ENCODE measurements around the gene CCDC107. TPM values are rescaled to one million over a fixed set of nuclear protein-coding genes. Genes with fewer than 3 reads are reported as not detected.

CCDC107 gene
- total RNA-seq, 3 donors from 2014 or later (not counting 1 experiment from before 2014, with no cell fraction given), result 30.9 to 37.9 (median 36.8) TPM

DNA sequence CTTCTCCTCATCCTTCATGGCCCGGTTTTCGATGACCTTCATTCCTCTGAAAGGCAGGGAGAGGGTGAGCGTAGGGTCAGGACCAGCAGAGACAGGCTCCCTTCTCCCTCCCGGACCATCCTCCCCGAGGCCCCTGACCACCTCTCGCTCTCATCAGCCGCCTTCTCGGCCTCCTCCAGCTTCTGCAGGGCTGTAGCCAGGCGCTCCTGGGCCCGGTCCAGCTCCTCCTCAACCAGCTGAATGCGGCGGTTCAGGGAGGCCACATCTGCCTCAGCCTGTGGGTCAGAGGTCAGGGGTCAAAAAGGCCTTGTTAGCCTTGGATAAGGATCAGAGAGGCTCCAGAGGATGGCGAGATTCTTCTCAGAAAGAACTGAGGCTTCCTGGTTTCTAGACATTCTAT lies 27.4 kb downstream of the CCDC107 start:
- WGBS (ENCODE audit: insufficient coverage), result 94% methylated on average over 13 of the region's 13 CpGs
- H3K9me3 ChIP-seq (ENCODE audit: control insufficient read depth, insufficient read depth, low read length), result no peaks in the 10 kb centered on the region
- DNase-seq (no peak), ATAC-seq (no peak)
- H3K4me1 ChIP-seq (ENCODE audit: control insufficient read depth, insufficient read depth, low read length), result peaks cover 9% of the 10 kb centered on the region
- H3K27ac ChIP-seq (ENCODE audit: low read length), result no peak overlapping the region
- H3K36me3 ChIP-seq (ENCODE audit: control insufficient read depth, insufficient read depth, low read length), result peaks cover 4% of the 10 kb centered on the region
- H3K27me3 ChIP-seq (ENCODE audit: control insufficient read depth, insufficient read depth, low read length), result no peaks in the 10 kb centered on the region
- no peaks in the 10 kb centered on the region for H3K27me3 Mint-ChIP-seq (ENCODE audit: low read depth in 2 of 2)
- H3K36me3 Mint-ChIP-seq, result no peaks in the 10 kb centered on the region
- TF ChIP-seq, protein P1, sequence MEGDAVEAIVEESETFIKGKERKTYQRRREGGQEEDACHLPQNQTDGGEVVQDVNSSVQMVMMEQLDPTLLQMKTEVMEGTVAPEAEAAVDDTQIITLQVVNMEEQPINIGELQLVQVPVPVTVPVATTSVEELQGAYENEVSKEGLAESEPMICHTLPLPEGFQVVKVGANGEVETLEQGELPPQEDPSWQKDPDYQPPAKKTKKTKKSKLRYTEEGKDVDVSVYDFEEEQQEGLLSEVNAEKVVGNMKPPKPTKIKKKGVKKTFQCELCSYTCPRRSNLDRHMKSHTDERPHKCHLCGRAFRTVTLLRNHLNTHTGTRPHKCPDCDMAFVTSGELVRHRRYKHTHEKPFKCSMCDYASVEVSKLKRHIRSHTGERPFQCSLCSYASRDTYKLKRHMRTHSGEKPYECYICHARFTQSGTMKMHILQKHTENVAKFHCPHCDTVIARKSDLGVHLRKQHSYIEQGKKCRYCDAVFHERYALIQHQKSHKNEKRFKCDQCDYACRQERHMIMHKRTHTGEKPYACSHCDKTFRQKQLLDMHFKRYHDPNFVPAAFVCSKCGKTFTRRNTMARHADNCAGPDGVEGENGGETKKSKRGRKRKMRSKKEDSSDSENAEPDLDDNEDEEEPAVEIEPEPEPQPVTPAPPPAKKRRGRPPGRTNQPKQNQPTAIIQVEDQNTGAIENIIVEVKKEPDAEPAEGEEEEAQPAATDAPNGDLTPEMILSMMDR (IDR thresholded peaks at IDR 0.05), result no peak
- no peak overlapping the region for H3K4me3 Mint-ChIP-seq
- H3K27ac Mint-ChIP-seq, result no peak overlapping the region
- H3K9me3 Mint-ChIP-seq, result no peaks in the 10 kb centered on the region
- intact Hi-C loops (cut with micrococcal nuclease), result no loop called here
- H3K4me3 ChIP-seq (ENCODE audit: low read length), result no peak overlapping the region
- peaks cover 0 to 10% of the 10 kb centered on the region in 2 donors for H3K4me1 Mint-ChIP-seq

- Mint-ChIP-seq H3K9me3 (no peaks in the 10 kb centered on the region), H3K4me3 (peak overlapping the region; percentile 31), H3K36me3 (no peaks in the 10 kb centered on the region), H3K27ac (no peak overlapping the region), H3K4me1 (peaks cover 0 to 19% of the 10 kb centered on the region in 2 donors), H3K27me3 (ENCODE audit: low read depth in 2 of 2) (no peaks in the 10 kb centered on the region)
- intact Hi-C loops (cut with micrococcal nuclease), result no loop called here
- TF ChIP-seq, protein P1 (IDR thresholded peaks at IDR 0.05), result no peak
- ATAC-seq, result no peak
- Histone ChIP-seq H3K9me3 (ENCODE audit: control insufficient read depth, insufficient read depth, low read length) (no peaks in the 10 kb centered on the region), H3K4me3 (ENCODE audit: low read length) (no peak overlapping the region), H3K36me3 (ENCODE audit: control insufficient read depth, insufficient read depth, low read length) (peaks cover 4% of the 10 kb centered on the region), H3K27ac (ENCODE audit: low read length) (no peak overlapping the region), H3K27me3 (ENCODE audit: control insufficient read depth, insufficient read depth, low read length) (no peaks in the 10 kb centered on the region), H3K4me1 (ENCODE audit: control insufficient read depth, insufficient read depth, low read length) (peaks cover 14% of the 10 kb centered on the region)
- DNase-seq, result no peak
- 86% methylated on average over 10 of the region's 11 CpGs for WGBS (ENCODE audit: insufficient coverage)
These were observed 28.4 kb downstream of the CCDC107 start for GRCh38 chr9:35686222-35687203.

GRCh38 chr9:35687306-35687705 lies 29.2 kb downstream of the CCDC107 start:
- H3K4me1 Mint-ChIP-seq, result peaks cover 0 to 25% of the 10 kb centered on the region in 2 donors
- H3K27ac Mint-ChIP-seq, result peak overlapping the region in 1 of 2 donors; percentile 31
- no peaks in the 10 kb centered on the region for H3K36me3 Mint-ChIP-seq
- H3K4me3 Mint-ChIP-seq, result peak overlapping the region; percentile 47
- H3K9me3 ChIP-seq (ENCODE audit: control insufficient read depth, insufficient read depth, low read length), result no peaks in the 10 kb centered on the region
- DNase-seq (no peak), ATAC-seq (no peak)
- TF ChIP-seq, protein P1 (IDR thresholded peaks at IDR 0.05), result no peak
- H3K4me3 ChIP-seq (ENCODE audit: low read length), result no peak overlapping the region
- WGBS (ENCODE audit: insufficient coverage), result 96% methylated on average over 2 of the region's 2 CpGs
- no peaks in the 10 kb centered on the region for H3K27me3 Mint-ChIP-seq (ENCODE audit: low read depth in 2 of 2)
- H3K27ac ChIP-seq (ENCODE audit: low read length), result no peak overlapping the region
- H3K36me3 ChIP-seq (ENCODE audit: control insufficient read depth, insufficient read depth, low read length), result peaks cover 4% of the 10 kb centered on the region
- H3K9me3 Mint-ChIP-seq, result no peaks in the 10 kb centered on the region
- peaks cover 17% of the 10 kb centered on the region for H3K4me1 ChIP-seq (ENCODE audit: control insufficient read depth, insufficient read depth, low read length)
- intact Hi-C loops (cut with micrococcal nuclease), result no loop called here
- H3K27me3 ChIP-seq (ENCODE audit: control insufficient read depth, insufficient read depth, low read length), result no peaks in the 10 kb centered on the region
